GM08714 (cell line): ENCODE data around the gene THADA.
"Not testable (repeated sequence)": the region's sequence is repeated elsewhere in the genome, so short reads cannot be mapped to it uniquely, and the experiment has no call there.

ENCODE experiments used
- H3K4me3 ChIP-seq: fragments of 200-500 bp; sonication (Bioruptor generic); 2 replicates; pipeline ENCODE4 v1.5.1; 2014; ENCODE audit warnings: mild to moderate bottlenecking, low read length, inconsistent platforms
- ZNF274 ChIP-seq: IDR thresholded peaks from 2 replicates; pipeline ENCODE4 v1.6.1; 2012; ENCODE audit warnings: mild to moderate bottlenecking, low read depth, low read length

Gene THADA

GRCh38 chr2:43201497-43201896 lies 394.3 kb downstream of the THADA start:
- no peak for TF ChIP-seq ZNF274
- no peak overlapping the region for H3K4me3 ChIP-seq

GRCh38 chr2:43201016-43201415 lies 394.8 kb downstream of the THADA start:
- H3K4me3 ChIP-seq, result no peak overlapping the region
- no peak for TF ChIP-seq ZNF274

GRCh38 chr2:43199492-43200488 lies 396.0 kb downstream of the THADA start:
- no peak for TF ChIP-seq ZNF274
- no peak overlapping the region for H3K4me3 ChIP-seq

- TF ChIP-seq ZNF274, result no peak
- H3K4me3 ChIP-seq, result no peak overlapping the region
Observed at GRCh38 chr2:43198263-43198662, 397.6 kb downstream of the THADA start.

- TF ChIP-seq ZNF274, result no peak
- H3K4me3 ChIP-seq, result no peak overlapping the region
Observed at GRCh38 chr2:43197588-43197896, 398.3 kb downstream of the THADA start.

GRCh38 chr2:43196768-43197587 lies 398.9 kb downstream of the THADA start:
- no peak for TF ChIP-seq ZNF274
- no peak overlapping the region for H3K4me3 ChIP-seq

- TF ChIP-seq ZNF274, result no peak
- H3K4me3 ChIP-seq, result no peak overlapping the region; the same call in 1 of the 2 replicates
Observed at GRCh38 chr2:43194121-43194869, 401.5 kb downstream of the THADA start.

GRCh38 chr2:43193652-43194120 lies 402.2 kb downstream of the THADA start:
- TF ChIP-seq ZNF274, result no peak
- no peak overlapping the region; the same call in 1 of the 2 replicates for H3K4me3 ChIP-seq

- H3K4me3 ChIP-seq, result no peak overlapping the region
- TF ChIP-seq ZNF274, result no peak
Observed at GRCh38 chr2:43192744-43193651, 402.8 kb downstream of the THADA start.

GRCh38 chr2:43191947-43192516 lies 403.8 kb downstream of the THADA start:
- TF ChIP-seq ZNF274, result no peak
- no peak overlapping the region for H3K4me3 ChIP-seq

GRCh38 chr2:43190311-43191052 lies 405.4 kb downstream of the THADA start:
- no peak for TF ChIP-seq ZNF274
- no peak overlapping the region for H3K4me3 ChIP-seq

GRCh38 chr2:43189861-43190260 lies 406.0 kb downstream of the THADA start:
- H3K4me3 ChIP-seq, result not testable (repeated sequence)
